C1 segment of cervical spinal cord (tissue), 14 donors: ENCODE measurements around the gene CAPZB.
A peak's percentile ranks its signal among the peaks of the same experiment; 100 is the strongest.

ENCODE experiments used
- DNase-seq, 14 donors: peaks; one replicate each; lab custom pipeline; 2025; lab: John Stamatoyannopoulos, UW

The CAPZB gene

DNA sequence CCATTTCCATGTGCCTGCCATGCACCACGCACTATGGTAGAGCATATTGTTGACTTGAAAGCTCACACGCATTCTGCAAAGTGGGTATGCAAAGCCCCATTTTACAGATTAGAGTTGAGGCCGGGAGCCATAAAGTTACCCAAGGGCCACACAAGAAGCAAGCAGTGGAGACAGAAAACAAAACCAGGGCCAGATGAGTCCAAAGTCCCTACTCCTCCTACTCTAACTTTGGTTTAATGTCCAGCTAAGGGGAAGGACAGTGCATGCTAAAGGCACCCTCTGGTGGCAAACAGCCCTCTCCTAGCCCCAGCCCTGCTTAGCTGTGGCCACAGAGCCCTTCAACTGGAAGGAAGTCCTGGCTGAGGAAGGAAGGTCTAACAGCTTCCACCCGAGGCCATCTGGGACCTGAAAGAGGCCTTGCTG, 98.3 kb downstream of the CAPZB start:
- no peak for DNase-seq

DNA sequence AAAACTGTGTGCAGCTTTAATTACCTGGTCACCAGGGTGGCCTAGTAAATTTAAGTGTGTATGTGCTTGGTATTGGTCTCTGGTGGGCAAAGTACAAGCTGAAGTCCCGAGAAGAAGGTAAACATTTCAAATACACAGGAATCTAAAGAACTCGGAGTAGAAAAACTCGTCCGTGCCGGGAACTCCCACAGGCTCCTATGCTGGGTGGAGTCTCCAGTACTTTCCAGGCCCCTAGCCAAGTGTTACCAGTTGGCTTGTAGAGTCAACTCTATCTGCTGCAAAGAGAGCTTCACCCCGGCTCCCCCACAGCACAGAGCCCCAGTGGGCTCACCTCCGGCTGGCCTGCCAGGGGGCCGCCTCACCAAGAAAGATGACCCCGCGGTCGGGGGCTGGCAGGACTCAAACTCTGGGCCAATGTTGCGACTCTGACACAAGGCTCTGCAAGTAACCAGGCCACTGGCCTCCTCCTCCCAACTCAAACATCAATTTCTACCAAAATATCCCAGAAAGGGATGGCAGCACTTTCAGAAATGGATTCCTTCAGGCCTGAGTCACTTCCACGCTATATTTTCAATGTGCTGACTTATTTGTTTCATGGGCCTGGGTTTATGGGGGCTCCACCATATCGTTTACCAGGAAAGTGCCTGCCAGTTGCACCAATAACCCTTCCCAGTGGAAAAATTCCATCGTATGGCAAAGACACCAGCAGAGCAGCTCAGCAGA, 99.3 kb downstream of the CAPZB start:
- no peak for DNase-seq

DNA sequence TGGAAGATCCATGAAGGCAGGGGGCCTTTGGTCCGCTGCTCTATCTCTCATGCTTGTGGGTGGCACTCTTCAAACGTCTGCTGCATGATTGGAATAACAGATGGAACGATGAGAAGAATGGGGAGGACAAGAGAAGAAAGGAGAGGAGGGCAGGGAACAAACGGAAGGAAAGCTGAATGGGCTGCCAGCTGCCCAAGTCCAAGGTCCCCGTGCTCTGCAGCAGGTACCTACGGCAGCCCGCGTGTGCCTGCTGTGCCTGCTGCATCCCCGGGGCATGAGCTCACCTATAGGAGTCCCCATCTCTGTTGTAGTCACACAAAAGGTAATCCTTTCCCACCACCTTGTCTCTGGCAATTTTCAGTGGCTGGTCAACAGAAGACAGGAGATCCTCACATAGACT, 100.1 kb downstream of the CAPZB start:
- DNase-seq, result no peak

DNA sequence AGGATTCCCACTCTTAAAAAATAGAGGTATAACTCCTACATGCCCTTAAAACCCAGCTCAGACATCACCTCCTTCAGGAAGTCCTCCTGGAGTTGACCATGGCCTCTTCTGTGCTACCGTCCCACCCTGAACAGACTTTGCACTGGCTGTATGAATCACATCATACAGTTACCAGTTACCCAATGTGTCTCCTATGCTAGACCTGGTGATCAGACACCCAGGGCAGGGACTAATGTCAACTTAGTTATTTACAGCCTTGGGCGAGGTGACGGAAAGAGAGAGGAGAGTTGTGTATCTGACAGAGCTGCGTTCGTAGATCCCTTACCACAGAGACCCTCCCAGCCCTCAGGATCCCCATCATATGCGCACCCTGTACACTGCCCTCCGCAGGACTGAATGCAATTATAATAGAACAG, 100.6 kb downstream of the CAPZB start:
- no peak for DNase-seq

DNA sequence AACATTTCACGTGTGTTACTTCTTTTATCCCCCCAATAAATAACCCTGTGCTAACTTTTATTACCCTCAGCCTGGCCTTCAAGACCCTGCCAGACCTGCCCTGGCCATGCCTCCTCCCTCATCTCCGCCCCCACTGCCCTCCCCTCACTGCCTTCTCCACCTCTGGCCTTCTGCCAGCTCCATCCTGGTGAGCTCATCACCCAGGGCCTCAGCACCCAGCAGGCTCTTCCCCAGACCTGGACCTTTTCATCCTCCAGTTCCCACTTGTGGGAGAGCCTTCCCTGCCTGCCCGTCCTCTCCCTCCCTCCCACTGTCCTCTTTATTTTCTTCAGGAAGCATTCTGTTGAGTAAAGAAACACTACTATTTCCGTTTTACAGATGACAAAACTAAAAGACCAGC, 101.2 kb downstream of the CAPZB start:
- DNase-seq, result no peak

DNA sequence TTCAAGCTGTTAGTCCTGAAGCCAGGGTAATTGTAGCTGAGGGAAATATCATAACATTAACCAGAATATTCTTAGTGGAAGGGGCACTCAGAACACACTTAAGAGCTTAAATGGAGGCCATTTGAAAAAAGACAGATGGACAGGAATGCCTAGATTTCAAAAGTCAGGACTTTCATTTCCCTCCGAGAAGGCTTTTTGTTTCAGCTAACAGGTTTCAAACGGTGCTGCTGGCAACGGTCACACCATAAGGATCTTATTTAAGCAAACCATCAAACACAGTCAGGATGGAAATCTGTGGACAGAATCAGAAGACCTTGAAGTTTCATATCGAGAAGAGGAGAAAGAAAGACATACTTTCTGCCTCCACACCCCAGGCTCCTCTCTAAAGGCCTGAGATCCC, 103.1 kb downstream of the CAPZB start:
- no peak for DNase-seq

DNA sequence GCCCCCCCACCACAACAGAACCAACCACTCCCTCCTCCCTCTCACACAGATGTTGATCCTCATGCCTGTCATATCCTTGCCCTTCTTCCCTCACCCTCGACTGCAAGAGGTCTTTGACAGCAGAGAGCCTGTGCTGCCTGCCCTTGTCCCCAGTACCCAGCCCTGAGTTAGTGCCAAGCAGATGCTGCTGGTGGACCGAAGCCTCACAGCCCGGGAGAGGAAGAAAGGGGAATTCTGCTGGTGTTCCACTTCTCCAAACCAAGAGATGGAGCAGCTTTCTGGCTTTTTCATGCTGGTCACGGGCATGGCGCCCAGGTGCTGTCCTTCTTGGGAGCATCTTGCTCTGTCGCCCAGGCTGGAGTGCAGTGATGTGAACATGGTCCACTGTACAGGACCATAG, 104.1 kb downstream of the CAPZB start:
- peak in 4 of 14 donors; percentile 7 to 34 (median 24) for DNase-seq

DNA sequence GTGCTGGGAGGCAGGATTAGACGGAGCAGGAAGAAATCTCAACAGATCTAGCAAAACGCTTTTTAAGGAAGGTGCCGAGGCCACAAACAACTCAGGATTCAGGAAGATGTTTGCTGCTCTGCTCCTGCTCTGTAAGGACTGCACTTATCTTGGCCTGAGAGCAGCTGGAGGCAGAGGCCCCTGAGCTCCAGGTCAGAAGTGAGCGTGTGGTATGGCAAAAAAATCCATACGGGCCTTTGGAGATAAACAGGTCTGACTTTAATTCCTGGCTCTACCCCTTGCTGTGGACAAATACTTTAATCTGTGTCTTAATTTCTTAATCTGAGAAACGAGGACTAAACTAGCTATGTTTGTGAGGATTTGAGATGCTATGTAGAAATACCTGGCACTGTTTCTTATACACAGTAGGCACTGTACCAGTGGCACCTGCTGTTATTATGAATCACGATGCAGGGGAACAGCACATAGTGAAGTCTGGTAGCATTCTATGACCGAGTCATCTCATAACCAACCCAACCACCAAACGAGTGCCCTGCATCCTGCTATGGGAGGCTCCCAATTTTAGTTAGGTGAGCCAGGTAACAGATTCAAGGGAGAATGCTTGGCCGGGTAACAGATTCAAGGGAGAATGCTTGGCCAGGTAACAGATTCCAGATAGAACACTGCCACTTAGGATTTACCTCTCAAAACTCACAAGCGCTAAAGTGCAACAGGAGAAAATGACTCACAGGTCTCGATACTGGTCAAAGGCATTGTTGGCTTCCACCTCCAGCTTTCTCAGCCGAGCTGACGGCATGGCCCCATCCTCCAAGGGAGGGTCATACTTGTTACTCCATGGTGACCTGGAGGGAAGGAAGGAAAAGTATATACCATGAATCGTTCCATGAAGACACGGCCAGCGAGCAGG, 107.3 kb downstream of the CAPZB start:
- DNase-seq, result peak in 1 of 14 donors; percentile 63

DNA sequence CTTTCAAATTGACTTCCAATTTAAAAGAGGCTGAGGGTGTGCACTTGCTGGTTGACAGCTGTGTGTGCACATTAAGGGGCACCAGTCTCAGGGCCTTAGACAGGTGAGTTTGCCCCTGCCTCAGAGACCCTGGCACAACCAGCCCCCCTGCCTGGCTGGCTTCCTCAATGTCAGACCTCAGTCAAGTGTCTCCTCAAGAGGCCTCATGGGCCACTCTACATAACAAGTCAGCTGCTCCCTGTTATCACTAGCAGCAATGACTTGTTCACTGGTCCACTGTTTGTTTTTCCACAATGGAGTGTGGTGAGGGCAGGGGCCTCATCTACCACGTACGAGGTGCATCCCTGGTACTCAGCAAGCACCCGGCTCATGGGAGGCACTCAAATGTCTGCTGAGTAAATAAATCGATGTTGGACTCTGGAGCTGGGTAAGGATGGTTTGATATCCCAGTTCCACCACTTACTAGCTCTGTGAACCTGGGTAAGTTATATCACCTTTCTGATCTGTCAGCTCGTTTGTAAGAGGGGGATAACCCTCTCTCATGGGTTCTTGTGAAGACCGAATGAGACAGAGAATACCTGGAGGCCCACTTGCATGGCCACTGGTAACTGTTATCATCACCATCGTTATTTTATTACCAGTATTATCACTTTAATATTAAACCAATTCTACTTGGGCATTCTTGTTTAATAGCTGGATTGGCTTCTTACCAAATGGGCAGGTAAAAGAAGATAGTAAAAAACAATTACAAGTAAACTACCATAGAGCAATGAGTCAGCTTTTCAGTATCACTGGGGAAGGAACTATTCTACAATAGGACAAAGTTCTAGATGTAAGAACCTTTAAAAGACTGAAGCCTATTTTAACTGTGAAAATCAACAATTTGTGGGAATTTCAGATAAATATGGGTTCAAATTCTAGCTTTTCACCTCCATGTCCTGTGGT, 108.6 kb downstream of the CAPZB start:
- DNase-seq, result no peak

DNA sequence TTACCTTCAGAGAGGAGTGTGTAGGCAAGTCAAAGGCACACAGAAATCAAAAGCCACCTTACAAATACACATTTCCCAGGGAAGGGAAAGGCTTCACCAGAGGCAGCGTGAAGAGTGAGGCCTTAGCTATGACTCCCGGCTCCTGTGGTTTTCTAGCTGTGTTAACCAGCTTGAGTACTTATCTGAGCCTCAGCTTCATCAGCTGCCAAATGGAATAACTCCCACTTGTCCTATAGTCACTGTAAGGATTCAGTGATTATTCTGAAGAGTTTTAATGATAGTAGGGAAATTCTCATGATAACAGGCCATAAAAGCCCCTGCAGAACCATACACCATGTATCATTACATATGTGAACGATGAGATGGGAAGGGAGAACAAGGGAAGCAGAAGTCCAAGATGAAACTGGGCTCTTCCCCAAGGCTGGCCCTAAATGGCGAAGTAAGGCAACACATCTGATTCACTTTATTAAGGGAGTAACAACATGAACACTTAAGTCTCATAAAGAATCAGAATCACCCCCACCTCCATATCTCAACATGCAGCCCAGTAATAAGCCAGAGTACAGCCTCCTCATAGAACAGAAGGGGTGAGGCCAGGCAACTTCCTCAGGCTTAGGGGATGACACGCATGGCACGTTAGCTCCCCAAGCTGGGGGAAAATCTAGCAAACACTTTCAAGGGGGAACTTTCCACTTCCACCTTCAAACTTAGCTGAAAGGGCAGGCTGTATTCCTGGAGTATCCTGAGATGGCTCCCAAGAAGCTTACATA, 109.5 kb downstream of the CAPZB start:
- no peak for DNase-seq

DNA sequence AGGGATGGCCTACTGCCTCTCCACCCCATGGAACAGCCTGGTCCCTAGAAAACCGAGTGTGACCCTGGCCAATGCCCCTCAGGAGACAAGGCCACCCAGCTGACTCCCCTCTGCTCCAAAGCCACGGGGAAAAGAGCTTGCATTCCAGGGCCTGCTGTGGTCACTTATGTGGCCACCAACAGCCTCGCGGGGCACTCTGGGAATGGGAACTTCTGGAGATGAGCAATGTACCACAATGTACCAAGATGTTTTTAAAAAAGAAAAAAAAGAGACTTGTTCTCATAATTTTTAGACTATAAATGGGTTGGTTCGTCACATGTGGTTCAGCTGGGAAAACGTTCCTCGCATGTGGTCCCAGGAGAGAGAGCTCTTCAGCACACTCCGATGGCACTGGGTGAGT, 110.4 kb downstream of the CAPZB start:
- no peak for DNase-seq

DNA sequence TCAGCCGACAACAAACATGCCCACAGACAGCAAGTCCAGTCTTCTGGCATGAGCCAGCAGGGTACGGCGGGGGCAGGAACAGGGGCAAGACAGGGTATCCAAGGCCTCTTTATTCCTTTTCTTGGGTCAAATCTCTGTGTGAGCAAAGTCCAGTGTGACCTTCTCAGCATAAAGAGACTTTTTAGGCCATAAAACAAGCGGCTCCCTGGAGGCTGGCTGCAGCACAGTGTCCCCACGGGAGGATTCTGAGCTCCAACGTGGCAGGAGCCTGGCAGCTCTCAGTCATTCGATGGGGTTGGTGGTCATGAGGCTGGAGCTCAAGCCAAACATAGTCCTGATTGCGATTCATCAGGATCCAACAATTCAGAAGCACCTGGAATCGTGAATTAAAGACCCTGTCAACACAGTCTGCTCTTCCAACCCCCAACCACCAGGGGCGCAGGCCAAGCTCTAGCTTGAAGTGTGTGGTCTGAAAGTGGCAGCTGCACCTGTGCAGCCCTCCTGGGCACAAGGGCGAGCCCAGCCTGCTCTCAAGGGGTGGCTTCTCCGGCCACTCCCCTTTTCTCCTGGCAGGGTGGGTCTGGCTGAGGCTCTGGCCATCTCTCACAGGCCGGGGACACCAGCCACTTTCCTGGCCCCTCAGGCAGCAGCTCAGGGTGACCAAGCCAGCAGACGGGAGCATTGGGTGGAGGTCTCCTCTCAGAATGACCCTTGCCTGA, 111.1 kb downstream of the CAPZB start:
- DNase-seq, result no peak

DNA sequence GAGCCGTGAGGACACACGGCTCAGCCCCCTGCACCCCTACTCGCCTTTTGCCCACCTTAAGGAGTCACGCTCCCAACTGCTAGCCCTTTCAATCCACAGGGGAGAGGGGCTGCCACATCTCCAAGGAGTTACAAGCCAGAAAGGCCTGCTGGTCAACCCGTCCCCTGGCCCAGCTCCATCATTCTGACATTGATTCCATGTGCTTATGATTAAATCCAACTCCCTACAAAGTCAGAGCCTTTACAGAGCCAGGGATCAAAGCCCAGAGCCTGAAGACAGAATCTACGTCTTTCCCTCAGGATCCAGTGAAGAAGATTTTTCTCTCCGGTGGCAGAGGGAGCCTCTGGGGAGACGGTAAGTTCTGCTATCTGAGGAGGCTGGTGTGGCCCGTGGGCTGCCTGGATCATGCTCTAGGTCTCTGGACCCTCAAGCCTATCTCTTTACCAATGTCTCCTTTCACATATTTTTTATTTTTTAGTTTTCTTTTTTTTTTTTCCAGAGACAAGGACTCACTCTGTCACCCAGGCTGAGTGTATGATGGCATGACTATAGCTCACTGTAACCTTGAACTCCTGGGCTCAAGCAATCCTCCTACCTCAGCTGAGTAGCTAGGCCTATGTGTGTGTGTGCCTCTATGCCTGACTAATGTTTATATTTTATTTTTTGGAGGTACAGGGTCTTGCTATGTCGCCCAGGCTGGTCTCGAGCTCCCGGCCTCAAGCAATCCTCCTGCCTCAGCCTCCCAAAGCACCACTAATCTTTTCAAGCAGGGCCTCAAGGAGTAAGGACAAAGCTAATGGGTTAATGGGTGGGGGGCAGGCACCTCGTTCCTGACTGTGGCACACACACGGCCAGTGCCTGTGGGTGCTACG, 111.9 kb downstream of the CAPZB start:
- DNase-seq, result no peak

DNA sequence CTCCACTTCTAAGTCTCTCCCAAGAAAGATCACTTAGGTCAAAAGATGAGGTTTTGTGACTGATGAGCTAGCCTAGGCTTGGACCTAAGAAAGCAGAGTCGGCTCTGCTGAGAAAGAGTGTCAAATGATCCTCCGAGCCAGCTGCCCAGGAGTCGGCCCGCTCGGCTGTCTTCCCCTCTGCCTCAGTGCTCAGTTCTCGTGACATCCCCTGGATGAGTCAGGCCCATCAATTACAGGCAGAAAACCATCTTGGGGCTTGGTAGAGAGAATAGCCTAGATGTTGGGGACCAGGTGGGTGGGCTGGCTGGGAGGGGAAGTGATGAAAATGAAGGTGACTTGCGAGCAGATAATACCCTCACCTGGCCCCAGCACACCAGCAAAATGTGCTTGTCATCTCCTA, 112.7 kb downstream of the CAPZB start:
- DNase-seq, result no peak

DNA sequence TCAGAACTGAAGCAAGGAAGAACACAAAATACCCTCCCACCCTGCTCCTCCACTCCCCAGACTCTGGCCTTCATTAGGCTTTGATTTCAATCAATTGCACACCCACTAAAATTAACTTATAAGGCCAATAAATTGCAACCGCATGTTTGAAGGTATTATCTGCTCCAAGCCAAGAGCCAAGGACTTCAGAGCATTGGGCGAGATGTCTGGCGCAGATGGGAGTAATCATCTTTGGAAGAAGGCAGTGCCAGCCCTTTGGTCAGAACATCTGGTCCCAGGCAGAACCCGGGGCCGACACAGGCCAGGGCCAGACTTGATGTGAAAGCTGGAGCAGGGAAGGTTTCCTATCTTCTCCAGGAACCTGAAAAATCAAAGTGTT, 113.2 kb downstream of the CAPZB start:
- no peak for DNase-seq

DNA sequence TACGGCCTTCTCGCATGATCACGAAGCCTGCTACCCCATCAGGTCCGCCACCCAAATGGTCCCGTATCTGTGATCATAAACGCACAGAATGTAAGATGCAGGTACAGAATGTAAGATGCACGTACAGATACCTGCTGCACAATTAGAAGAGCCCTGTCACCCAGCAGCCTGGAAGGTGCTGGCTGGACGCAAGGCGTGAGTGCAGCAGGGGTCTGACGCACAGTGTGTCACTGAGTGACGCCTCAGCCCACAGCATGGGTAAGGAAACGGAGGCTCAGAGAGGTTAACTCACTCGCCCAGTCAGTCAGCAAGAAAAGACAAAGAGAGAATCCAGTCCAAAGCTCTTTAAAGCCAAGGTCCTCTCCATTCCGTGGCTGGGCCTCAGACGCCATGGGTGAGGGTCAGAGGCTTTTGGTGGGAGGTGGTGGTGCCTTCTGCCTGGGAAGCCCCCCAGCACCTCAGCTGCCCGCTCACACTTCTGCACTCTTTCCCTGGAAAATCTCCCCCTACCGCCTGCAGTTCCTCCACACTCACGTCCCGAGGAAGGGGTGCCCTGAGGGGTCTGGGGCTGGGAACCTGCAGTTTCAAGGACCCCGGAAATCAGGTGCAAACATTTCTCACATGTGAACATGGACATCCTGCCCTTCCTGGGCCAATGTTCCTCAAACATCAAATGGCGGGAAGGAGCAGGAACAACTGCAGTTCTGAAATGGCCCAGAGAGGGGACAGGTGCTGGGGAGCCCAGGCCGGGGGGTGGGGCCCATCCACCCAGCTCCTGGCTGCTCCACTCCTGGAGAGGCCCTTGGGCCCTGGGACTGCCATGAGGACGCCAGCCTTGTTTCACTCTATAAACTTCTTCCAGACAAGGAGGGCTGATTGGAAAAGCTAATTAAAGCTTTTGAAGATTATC, 113.9 kb downstream of the CAPZB start:
- no peak for DNase-seq

DNA sequence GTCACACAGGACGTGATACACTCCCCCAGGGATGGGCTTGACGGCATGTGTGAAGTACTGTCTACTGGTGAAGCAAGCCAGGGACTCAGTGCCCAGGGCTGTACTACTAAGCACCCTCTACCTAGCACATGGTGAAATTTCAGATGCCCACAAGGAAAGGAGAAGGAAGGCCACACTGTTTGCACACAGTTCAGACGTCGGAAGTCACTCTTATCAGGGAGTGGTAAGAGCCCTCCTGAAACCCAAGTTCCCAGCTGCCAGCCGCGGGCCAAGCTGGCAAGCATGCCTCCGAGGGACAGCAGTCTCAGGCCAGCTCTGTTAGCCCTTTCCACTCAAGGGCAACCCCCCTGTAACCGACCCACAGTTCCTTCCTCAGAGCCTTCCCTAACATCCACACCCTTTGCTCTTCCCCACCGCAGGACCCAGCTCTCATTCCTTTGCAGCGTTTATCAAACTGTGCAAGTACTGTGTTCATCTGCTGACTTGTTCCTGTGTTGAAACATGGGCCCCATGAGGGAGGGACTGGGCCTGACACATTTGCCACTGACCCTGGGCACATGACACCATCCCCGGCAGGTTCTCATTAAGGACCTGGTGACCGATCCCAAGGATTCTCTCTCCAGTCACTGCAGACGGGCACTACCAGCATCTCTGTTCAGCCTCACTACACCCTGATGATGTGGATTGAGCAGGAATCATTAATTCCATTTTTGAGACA, 114.7 kb downstream of the CAPZB start:
- DNase-seq, result no peak
